Measurements from ENCODE around the gene FRMD3. TPM values are rescaled to one million over a fixed set of nuclear protein-coding genes. Genes with fewer than 3 reads are reported as not detected.

Gene FRMD3
- total RNA-seq, 4 donors from 2014 or later, result 1.8 to 13.3 (median 3.3) TPM

GRCh38 chr9:83503866-83504265 lies 34.3 kb downstream of the FRMD3 start:
- DNase-seq, result no peak
- H3K27me3 ChIP-seq, result no peaks in the 10 kb centered on the region
- intact Hi-C loops (cut with DNase I; ENCODE audit: low total_unique reads), result no loop called here
- no peak overlapping the region for H3K4me3 ChIP-seq
- no peak for TF ChIP-seq POLR2A (IDR thresholded peaks at IDR 0.05)
- TF ChIP-seq, protein P1, sequence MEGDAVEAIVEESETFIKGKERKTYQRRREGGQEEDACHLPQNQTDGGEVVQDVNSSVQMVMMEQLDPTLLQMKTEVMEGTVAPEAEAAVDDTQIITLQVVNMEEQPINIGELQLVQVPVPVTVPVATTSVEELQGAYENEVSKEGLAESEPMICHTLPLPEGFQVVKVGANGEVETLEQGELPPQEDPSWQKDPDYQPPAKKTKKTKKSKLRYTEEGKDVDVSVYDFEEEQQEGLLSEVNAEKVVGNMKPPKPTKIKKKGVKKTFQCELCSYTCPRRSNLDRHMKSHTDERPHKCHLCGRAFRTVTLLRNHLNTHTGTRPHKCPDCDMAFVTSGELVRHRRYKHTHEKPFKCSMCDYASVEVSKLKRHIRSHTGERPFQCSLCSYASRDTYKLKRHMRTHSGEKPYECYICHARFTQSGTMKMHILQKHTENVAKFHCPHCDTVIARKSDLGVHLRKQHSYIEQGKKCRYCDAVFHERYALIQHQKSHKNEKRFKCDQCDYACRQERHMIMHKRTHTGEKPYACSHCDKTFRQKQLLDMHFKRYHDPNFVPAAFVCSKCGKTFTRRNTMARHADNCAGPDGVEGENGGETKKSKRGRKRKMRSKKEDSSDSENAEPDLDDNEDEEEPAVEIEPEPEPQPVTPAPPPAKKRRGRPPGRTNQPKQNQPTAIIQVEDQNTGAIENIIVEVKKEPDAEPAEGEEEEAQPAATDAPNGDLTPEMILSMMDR (IDR thresholded peaks at IDR 0.05), result no peak
- no peaks in the 10 kb centered on the region for H3K9me3 ChIP-seq
- no peaks in the 10 kb centered on the region for H3K36me3 ChIP-seq
- H3K4me1 ChIP-seq, result no peaks in the 10 kb centered on the region
- H3K27ac ChIP-seq, result no peak overlapping the region

DNA sequence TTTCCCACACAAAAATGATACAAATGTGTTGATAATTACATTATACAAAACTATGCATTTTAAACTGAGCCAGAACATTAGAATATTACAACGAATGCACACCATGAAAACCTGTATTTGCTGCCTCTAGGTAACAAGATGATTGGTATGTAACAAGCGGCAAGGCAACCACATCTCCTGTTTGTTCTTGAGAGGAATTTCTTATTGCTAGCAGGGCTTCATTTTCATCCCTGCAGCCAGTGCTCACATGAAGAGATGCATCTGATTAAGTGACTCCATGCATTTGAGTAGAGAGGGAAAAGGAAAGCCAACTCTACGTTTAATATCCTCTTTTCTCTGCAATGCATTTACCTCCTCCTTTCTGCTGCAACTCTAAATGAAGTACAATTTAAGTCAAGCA lies 36.6 kb downstream of the FRMD3 start:
- Histone ChIP-seq H3K36me3 (no peaks in the 10 kb centered on the region), H3K4me3 (no peak overlapping the region), H3K27ac (no peak overlapping the region), H3K27me3 (no peaks in the 10 kb centered on the region), H3K4me1 (no peaks in the 10 kb centered on the region), H3K9me3 (no peaks in the 10 kb centered on the region)
- DNase-seq, result no peak
- TF ChIP-seq, protein P1 (IDR thresholded peaks at IDR 0.05), result no peak
- no peak for TF ChIP-seq POLR2A (IDR thresholded peaks at IDR 0.05)
- intact Hi-C loops (cut with DNase I; ENCODE audit: low total_unique reads), result no loop called here

DNA sequence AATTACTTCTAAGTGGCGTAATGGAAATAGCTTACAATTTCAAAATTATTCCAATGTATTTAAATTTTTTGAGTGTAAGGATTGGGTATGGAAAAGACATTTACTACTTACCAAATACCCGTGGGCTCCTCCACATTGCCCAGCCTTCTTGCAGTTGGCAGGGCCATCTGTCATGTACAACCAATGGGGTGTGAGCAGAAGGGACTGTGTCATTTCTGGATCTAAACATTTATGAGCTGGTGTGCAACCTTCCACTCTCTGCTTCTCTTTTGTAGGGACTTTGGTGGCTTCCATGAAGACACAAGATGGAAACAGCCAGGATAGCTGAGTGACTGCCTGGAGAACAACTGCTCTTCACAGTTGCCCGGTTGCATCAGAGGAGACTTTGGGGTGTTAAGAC lies 40.8 kb downstream of the FRMD3 start:
- no peaks in the 10 kb centered on the region for H3K36me3 ChIP-seq
- no peaks in the 10 kb centered on the region for H3K27me3 ChIP-seq
- TF ChIP-seq, protein P1 (IDR thresholded peaks at IDR 0.05), result no peak
- no peak for TF ChIP-seq POLR2A (IDR thresholded peaks at IDR 0.05)
- no peaks in the 10 kb centered on the region for H3K4me1 ChIP-seq
- no peak for DNase-seq
- H3K4me3 ChIP-seq, result no peak overlapping the region
- no peak overlapping the region for H3K27ac ChIP-seq
- no peaks in the 10 kb centered on the region for H3K9me3 ChIP-seq
- intact Hi-C loops (cut with DNase I; ENCODE audit: low total_unique reads), result no loop called here

GRCh38 chr9:83491995-83492394 lies 46.2 kb downstream of the FRMD3 start:
- DNase-seq, result no peak
- no peak for TF ChIP-seq POLR2A (IDR thresholded peaks at IDR 0.05)
- TF ChIP-seq, protein P1 (IDR thresholded peaks at IDR 0.05), result no peak
- H3K36me3 ChIP-seq, result no peaks in the 10 kb centered on the region
- intact Hi-C loops (cut with DNase I; ENCODE audit: low total_unique reads), result no loop called here
- H3K27me3 ChIP-seq, result no peaks in the 10 kb centered on the region
- H3K9me3 ChIP-seq, result no peaks in the 10 kb centered on the region
- no peak overlapping the region for H3K27ac ChIP-seq
- no peak overlapping the region for H3K4me3 ChIP-seq
- H3K4me1 ChIP-seq, result no peaks in the 10 kb centered on the region

DNA sequence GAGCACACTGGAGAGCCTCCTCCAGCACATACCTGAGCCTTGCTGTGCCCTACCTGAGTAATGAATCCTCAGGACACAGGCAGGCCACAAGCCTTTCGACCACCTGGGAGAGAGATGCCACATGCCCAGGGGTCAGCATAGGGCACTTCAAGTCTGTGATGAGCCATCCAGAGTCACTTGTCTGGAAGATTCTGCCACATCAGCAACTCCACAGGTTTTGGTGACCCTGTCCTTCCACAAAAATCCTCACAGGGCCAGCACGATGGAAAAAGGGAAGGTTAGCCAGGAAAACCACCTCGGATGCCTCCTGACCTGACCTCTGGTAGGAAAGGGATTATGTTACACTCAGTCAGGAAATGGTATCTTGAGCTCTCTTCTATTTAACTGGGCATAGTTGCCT lies 46.8 kb downstream of the FRMD3 start:
- H3K36me3 ChIP-seq, result no peaks in the 10 kb centered on the region
- H3K9me3 ChIP-seq, result no peaks in the 10 kb centered on the region
- H3K4me3 ChIP-seq, result no peak overlapping the region
- H3K27ac ChIP-seq, result no peak overlapping the region
- no peaks in the 10 kb centered on the region for H3K4me1 ChIP-seq
- intact Hi-C loops (cut with DNase I; ENCODE audit: low total_unique reads), result no loop called here
- DNase-seq, result no peak
- no peaks in the 10 kb centered on the region for H3K27me3 ChIP-seq
- TF ChIP-seq, protein P1 (IDR thresholded peaks at IDR 0.05), result no peak
- no peak for TF ChIP-seq POLR2A (IDR thresholded peaks at IDR 0.05)
